ENCODE measurements around the gene EPS8L2. TPM values are rescaled to one million over a fixed set of nuclear protein-coding genes. Genes with fewer than 3 reads are reported as not detected.

Gene EPS8L2
- total RNA-seq, 1 experiment from 2014 or later: 92.8 TPM

- Histone ChIP-seq H2BK20ac (ENCODE audit: low read depth, low read length, poor library complexity, severe bottlenecking) (no peak overlapping the region), H2AFZ (ENCODE audit: low read length) (no peak overlapping the region), H3K4me2 (ENCODE audit: insufficient read depth, insufficient read length, low read length) (no peak overlapping the region), H2BK5ac (ENCODE audit: insufficient read length, low read length) (no peak overlapping the region), H3K4ac (ENCODE audit: low read depth, low read length) (no peak overlapping the region), H3T11ph (ENCODE audit: low read length) (no peak overlapping the region), H3K23ac (ENCODE audit: insufficient read length, low read depth, low read length) (no peak overlapping the region), H3K18ac (ENCODE audit: insufficient read length, low read depth, low read length) (no peak overlapping the region), H4K20me1 (ENCODE audit: control insufficient read depth, insufficient read depth, insufficient read length) (no peaks in the 10 kb centered on the region), H3K9ac (ENCODE audit: extremely low read depth, insufficient read length, low read length) (no peak overlapping the region), H3K4me1 (ENCODE audit: insufficient read depth, low read length) (peaks cover 5% of the 10 kb centered on the region; the same call in 1 of the 2 replicates), H3K27ac (ENCODE audit: insufficient read length, low read depth, low read length) (no peak overlapping the region), H3K79me1 (ENCODE audit: insufficient read depth, low read depth, low read length, poor library complexity, severe bottlenecking) (no peaks in the 10 kb centered on the region), H3K27me3 (ENCODE audit: insufficient read depth, low read length) (no peaks in the 10 kb centered on the region), H4K5ac (ENCODE audit: insufficient read length, low read depth, low read length) (no peak overlapping the region), H4K91ac (ENCODE audit: insufficient read length, low read depth, low read length) (no peak overlapping the region), H4K8ac (replicated peaks; ENCODE audit: insufficient read length, low read depth, low read length) (no peak overlapping the region), H2BK120ac (ENCODE audit: low read depth, low read length, poor library complexity, severe bottlenecking) (no peak overlapping the region), H3K9me3 (ENCODE audit: control insufficient read depth, low read depth, low read length) (no peaks in the 10 kb centered on the region), H3K23me2 (ENCODE audit: insufficient read length, low read depth, low read length, poor library complexity, severe bottlenecking) (no peaks in the 10 kb centered on the region), H2BK15ac (ENCODE audit: low read depth, low read length) (no peak overlapping the region), H2AK5ac (ENCODE audit: insufficient read length, low read length) (no peak overlapping the region), H3K14ac (ENCODE audit: insufficient read depth, low read length) (no peak overlapping the region), H2BK12ac (ENCODE audit: insufficient read length, low read depth, low read length) (no peak overlapping the region), H3K79me2 (ENCODE audit: insufficient read depth, low read length) (no peaks in the 10 kb centered on the region), H3K56ac (ENCODE audit: insufficient read length, low read depth, low read length) (no peak overlapping the region)
- no peaks in the 10 kb centered on the region; the same call in 1 of the 2 replicates for H3K27me3 Mint-ChIP-seq (ENCODE audit: low read depth)
- no CpG with 5 or more reads among the region's 6 CpGs for WGBS (ENCODE audit: extremely low coverage, insufficient read length, low lambda C conversion rate)
- DNase-seq: no peak
- no peak overlapping the region for H3K4me3 Mint-ChIP-seq
- TF ChIP-seq, protein P1, sequence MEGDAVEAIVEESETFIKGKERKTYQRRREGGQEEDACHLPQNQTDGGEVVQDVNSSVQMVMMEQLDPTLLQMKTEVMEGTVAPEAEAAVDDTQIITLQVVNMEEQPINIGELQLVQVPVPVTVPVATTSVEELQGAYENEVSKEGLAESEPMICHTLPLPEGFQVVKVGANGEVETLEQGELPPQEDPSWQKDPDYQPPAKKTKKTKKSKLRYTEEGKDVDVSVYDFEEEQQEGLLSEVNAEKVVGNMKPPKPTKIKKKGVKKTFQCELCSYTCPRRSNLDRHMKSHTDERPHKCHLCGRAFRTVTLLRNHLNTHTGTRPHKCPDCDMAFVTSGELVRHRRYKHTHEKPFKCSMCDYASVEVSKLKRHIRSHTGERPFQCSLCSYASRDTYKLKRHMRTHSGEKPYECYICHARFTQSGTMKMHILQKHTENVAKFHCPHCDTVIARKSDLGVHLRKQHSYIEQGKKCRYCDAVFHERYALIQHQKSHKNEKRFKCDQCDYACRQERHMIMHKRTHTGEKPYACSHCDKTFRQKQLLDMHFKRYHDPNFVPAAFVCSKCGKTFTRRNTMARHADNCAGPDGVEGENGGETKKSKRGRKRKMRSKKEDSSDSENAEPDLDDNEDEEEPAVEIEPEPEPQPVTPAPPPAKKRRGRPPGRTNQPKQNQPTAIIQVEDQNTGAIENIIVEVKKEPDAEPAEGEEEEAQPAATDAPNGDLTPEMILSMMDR (conservative IDR thresholded peaks at IDR 0.05): no peak
- peaks cover 3 to 18% of the 10 kb centered on the region in 2 experiments for H3K4me1 Mint-ChIP-seq
- H3K9me3 Mint-ChIP-seq: peaks cover 9 to 12% of the 10 kb centered on the region in 2 experiments
- H3K36me3 Mint-ChIP-seq (ENCODE audit: insufficient read depth in 1 of 3, low read depth in 3 of 3): peaks cover 5 to 18% (median 9%) of the 10 kb centered on the region in 3 experiments; a peak in 5 of 7 replicates
- no peak overlapping the region for H3K27ac Mint-ChIP-seq
These were observed 8.4 kb downstream of the EPS8L2 start for GRCh38 chr11:714436-714835.
